ENCODE measurements around the gene PTPRD.

GRCh38 chr9:8666060-8666459 is 1946.7 kb downstream of the PTPRD start:
- TF ChIP-seq EP300 (IDR thresholded peaks at IDR 0.05) (no peak), CTCF (IDR thresholded peaks at IDR 0.05) (no peak), POLR2A (IDR thresholded peaks at IDR 0.05) (no peak)

Data from ovary (tissue), 3 donors.